Kidney epithelial cell (primary cell): ENCODE data around the gene PLSCR3. TPM values are rescaled to one million over a fixed set of nuclear protein-coding genes. Genes with fewer than 3 reads are reported as not detected.

Experiments
- DNase-seq: peaks from one replicate; pipeline ENCODE4 v3.0.0-alpha.2; 2010; ENCODE audit warnings: low read depth
- H3K27me3 ChIP-seq: 2 replicates; pipeline ENCODE4 v1.6.0; 2011; ENCODE audit warnings: low read length; ENCODE audit not compliant: control insufficient read depth, insufficient read depth
- H3K36me3 ChIP-seq: 2 replicates; pipeline ENCODE4 v1.5.1; 2011; ENCODE audit warnings: low read length; ENCODE audit not compliant: control insufficient read depth, insufficient read depth
- H3K4me3 ChIP-seq: 2 replicates; pipeline ENCODE4 v1.5.1; 2011; ENCODE audit warnings: low read depth, mild to moderate bottlenecking, control low read depth, low read length
- CTCF ChIP-seq: IDR thresholded peaks from 2 replicates; pipeline ENCODE4 v1.5.1; 2011; ENCODE audit warnings: mild to moderate bottlenecking, moderate library complexity, low read length, control low read depth, inconsistent platforms; ENCODE audit not compliant: insufficient read depth, poor library complexity, severe bottlenecking
- total RNA-seq: library from RNA; depleted of rRNA; stranded (reverse); fragments of >200 nt; gene quantifications from 2 replicates; pipeline ENCODE4 v1.2.3, GENCODE V29; 2015

PLSCR3 gene
- total RNA-seq, 1 donor from 2014 or later: 61.8 TPM

- TF ChIP-seq CTCF: no peak
- Histone ChIP-seq H3K27me3 (no peaks in the 10 kb centered on the region), H3K36me3 (no peaks in the 10 kb centered on the region), H3K4me3 (no peak overlapping the region)
- DNase-seq: no peak
Measured at GRCh38 chr17:7417056-7417655, 22.8 kb upstream of the PLSCR3 start.

- no peak for DNase-seq
- Histone ChIP-seq H3K36me3 (no peaks in the 10 kb centered on the region), H3K4me3 (no peak overlapping the region), H3K27me3 (no peaks in the 10 kb centered on the region)
- no peak for TF ChIP-seq CTCF
Measured at GRCh38 chr17:7416323-7416722, 22.0 kb upstream of the PLSCR3 start.

GRCh38 chr17:7415784-7416183, 21.5 kb upstream of the PLSCR3 start:
- Histone ChIP-seq H3K36me3 (no peaks in the 10 kb centered on the region), H3K4me3 (no peak overlapping the region), H3K27me3 (no peaks in the 10 kb centered on the region)
- TF ChIP-seq CTCF: no peak
- DNase-seq: no peak

GRCh38 chr17:7414837-7415236, 20.5 kb upstream of the PLSCR3 start:
- Histone ChIP-seq H3K4me3 (no peak overlapping the region), H3K27me3 (no peaks in the 10 kb centered on the region), H3K36me3 (no peaks in the 10 kb centered on the region)
- TF ChIP-seq CTCF: no peak
- DNase-seq: no peak

- no peaks in the 10 kb centered on the region for H3K36me3 ChIP-seq
- no peak overlapping the region for H3K4me3 ChIP-seq
- H3K27me3 ChIP-seq: no peaks in the 10 kb centered on the region
- no peak for DNase-seq
- TF ChIP-seq CTCF: no peak
Measured at GRCh38 chr17:7413346-7413985, 19.1 kb upstream of the PLSCR3 start.

- H3K36me3 ChIP-seq: no peaks in the 10 kb centered on the region
- DNase-seq: no peak
- no peaks in the 10 kb centered on the region for H3K27me3 ChIP-seq
- TF ChIP-seq CTCF: no peak
- H3K4me3 ChIP-seq: no peak overlapping the region
Measured at GRCh38 chr17:7411427-7411750, 17.1 kb upstream of the PLSCR3 start.
